Fibroblast of skin of scalp (primary cell): ENCODE data around the gene INSYN2B.
"Not testable (repeated sequence)": the region's sequence is repeated elsewhere in the genome, so short reads cannot be mapped to it uniquely, and the experiment has no call there.

Experiments used
- DNase-seq: peaks from one replicate; pipeline ENCODE4 v3.0.0-alpha.2; 2013

The INSYN2B gene

GRCh38 chr5:169847519-169847918 is 132.8 kb downstream of the INSYN2B start:
- no peak for DNase-seq

GRCh38 chr5:169842699-169843098 is 137.6 kb downstream of the INSYN2B start:
- no peak for DNase-seq

GRCh38 chr5:169840405-169840804 is 139.9 kb downstream of the INSYN2B start:
- no peak for DNase-seq

- no peak for DNase-seq
These were observed 141.6 kb downstream of the INSYN2B start for GRCh38 chr5:169838688-169839087.

- no peak for DNase-seq
These were observed 142.6 kb downstream of the INSYN2B start for GRCh38 chr5:169837686-169838085.

GRCh38 chr5:169836835-169837536 is 143.3 kb downstream of the INSYN2B start:
- no peak for DNase-seq

- DNase-seq: not testable (repeated sequence)
These were observed 145.8 kb downstream of the INSYN2B start for GRCh38 chr5:169834540-169834939.

- DNase-seq: peak; percentile 56
These were observed 146.5 kb downstream of the INSYN2B start for GRCh38 chr5:169833681-169834292.

GRCh38 chr5:169832845-169833244 is 147.4 kb downstream of the INSYN2B start:
- no peak for DNase-seq

- no peak for DNase-seq
These were observed 148.0 kb downstream of the INSYN2B start for GRCh38 chr5:169832304-169832703.

- no peak for DNase-seq
These were observed 149.0 kb downstream of the INSYN2B start for GRCh38 chr5:169831331-169831730.

- no peak for DNase-seq
These were observed 151.9 kb downstream of the INSYN2B start for GRCh38 chr5:169828385-169828784.

GRCh38 chr5:169827769-169828168 is 152.5 kb downstream of the INSYN2B start:
- DNase-seq: peak; percentile 23

GRCh38 chr5:169826618-169827017 is 153.7 kb downstream of the INSYN2B start:
- no peak for DNase-seq

GRCh38 chr5:169817031-169817430 is 163.3 kb downstream of the INSYN2B start:
- no peak for DNase-seq

GRCh38 chr5:169814522-169814921 is 165.8 kb downstream of the INSYN2B start:
- DNase-seq: no peak
